ENCODE data around the gene EFNA2. TPM values are rescaled to one million over a fixed set of nuclear protein-coding genes. Genes with fewer than 3 reads are reported as not detected.

EFNA2 gene
- total RNA-seq, 1 experiment from 2014 or later = not detected

Other genes starting within 250 kb of the EFNA2 start
- 18.1 and 21.5 TPM in 2 replicates for gene ABCA7, start 245.8 kb upstream of the EFNA2 start, total RNA-seq (2014; rRNA removed)
- 0.13 and 0.57 TPM in 2 replicates for gene ARHGAP45, start 218.7 kb upstream of the EFNA2 start, total RNA-seq (2014; rRNA removed)
- 277 and 355 TPM in 2 replicates for gene POLR2E, start 190.5 kb upstream of the EFNA2 start, total RNA-seq (2014; rRNA removed)
- gene GPX4, start 181.9 kb upstream of the EFNA2 start, total RNA-seq (2014; rRNA removed) = 347 and 363 TPM in 2 replicates
- gene SBNO2, start 111.6 kb upstream of the EFNA2 start, total RNA-seq (2014; rRNA removed) = 33.3 and 33.9 TPM in 2 replicates
- 70.6 and 75.7 TPM in 2 replicates for gene STK11, start 80.1 kb upstream of the EFNA2 start, total RNA-seq (2014; rRNA removed)
- 4.6 and 4.7 TPM in 2 replicates for gene CBARP, start 47.9 kb upstream of the EFNA2 start, total RNA-seq (2014; rRNA removed)
- gene ATP5F1D, start 44.1 kb upstream of the EFNA2 start, total RNA-seq (2014; rRNA removed) = 51.3 and 64.1 TPM in 2 replicates
- gene MIDN, start 37.3 kb upstream of the EFNA2 start, total RNA-seq (2014; rRNA removed) = 12.6 and 15.6 TPM in 2 replicates
- 253 and 293 TPM in 2 replicates for gene CIRBP, start 16.5 kb upstream of the EFNA2 start, total RNA-seq (2014; rRNA removed)
- gene FAM174C, start 10.3 kb upstream of the EFNA2 start, total RNA-seq (2014; rRNA removed) = 51.8 and 64.4 TPM in 2 replicates
- gene NDUFS7, start 98.0 kb downstream of the EFNA2 start, total RNA-seq (2014; rRNA removed) = 99.3 and 139 TPM in 2 replicates
- 100 and 110 TPM in 2 replicates for gene GAMT, start 115.7 kb downstream of the EFNA2 start, total RNA-seq (2014; rRNA removed)
- gene DAZAP1, start 121.7 kb downstream of the EFNA2 start, total RNA-seq (2014; rRNA removed) = 74.4 and 82.1 TPM in 2 replicates
- 2,358 and 3,266 TPM in 2 replicates for gene RPS15, start 152.5 kb downstream of the EFNA2 start, total RNA-seq (2014; rRNA removed)
- gene APC2, start 164.2 kb downstream of the EFNA2 start, total RNA-seq (2014; rRNA removed) = 0.11 and 0.64 TPM in 2 replicates
- 49.5 and 61.2 TPM in 2 replicates for gene C19orf25, start 193.3 kb downstream of the EFNA2 start, total RNA-seq (2014; rRNA removed)
- gene PCSK4, start 204.5 kb downstream of the EFNA2 start, total RNA-seq (2014; rRNA removed) = 3.3 and 5.4 TPM in 2 replicates
- gene REEP6, start 205.3 kb downstream of the EFNA2 start, total RNA-seq (2014; rRNA removed) = 1.5 and 2.1 TPM in 2 replicates
- 0.75 and 3.1 TPM in 2 replicates for gene ADAMTSL5, start 227.1 kb downstream of the EFNA2 start, total RNA-seq (2014; rRNA removed)
- gene PLK5, start 238.2 kb downstream of the EFNA2 start, total RNA-seq (2014; rRNA removed) = not detected in 2 replicates

All from LHCN-M2 (cell line).